T-helper 1 cell treated with Interleukin-12 subunit alpha and Interleukin-12 subunit beta and Interleukin-4 antibody, amounts not matched to agents 30 μg/mL and 1 μg/mL, for 36 hours (primary cell): ENCODE results near the gene TBX10.
"Not testable (repeated sequence)": the region's sequence is repeated elsewhere in the genome, so short reads cannot be mapped to it uniquely, and the experiment has no call there.

Experiments
- H3K27ac Mint-ChIP-seq: one replicate; pipeline ENCODE4 v1.8.0; 2021; ENCODE audit warnings: mild to moderate bottlenecking, mixed read lengths
- H3K27me3 Mint-ChIP-seq: one replicate; pipeline ENCODE4 v1.8.0; 2021; ENCODE audit warnings: low read depth, mixed read lengths
- H3K36me3 Mint-ChIP-seq: one replicate; pipeline ENCODE4 v1.8.0; 2021; ENCODE audit warnings: low read depth, mixed read lengths
- H3K4me1 Mint-ChIP-seq: one replicate; pipeline ENCODE4 v1.8.0; 2021; ENCODE audit warnings: low read depth, mixed read lengths
- H3K4me3 Mint-ChIP-seq: one replicate; pipeline ENCODE4 v1.8.0; 2021; ENCODE audit warnings: mild to moderate bottlenecking, moderate library complexity, mixed read lengths
- H3K9me3 Mint-ChIP-seq: one replicate; pipeline ENCODE4 v1.8.0; 2021; ENCODE audit warnings: mixed read lengths

The TBX10 gene

DNA sequence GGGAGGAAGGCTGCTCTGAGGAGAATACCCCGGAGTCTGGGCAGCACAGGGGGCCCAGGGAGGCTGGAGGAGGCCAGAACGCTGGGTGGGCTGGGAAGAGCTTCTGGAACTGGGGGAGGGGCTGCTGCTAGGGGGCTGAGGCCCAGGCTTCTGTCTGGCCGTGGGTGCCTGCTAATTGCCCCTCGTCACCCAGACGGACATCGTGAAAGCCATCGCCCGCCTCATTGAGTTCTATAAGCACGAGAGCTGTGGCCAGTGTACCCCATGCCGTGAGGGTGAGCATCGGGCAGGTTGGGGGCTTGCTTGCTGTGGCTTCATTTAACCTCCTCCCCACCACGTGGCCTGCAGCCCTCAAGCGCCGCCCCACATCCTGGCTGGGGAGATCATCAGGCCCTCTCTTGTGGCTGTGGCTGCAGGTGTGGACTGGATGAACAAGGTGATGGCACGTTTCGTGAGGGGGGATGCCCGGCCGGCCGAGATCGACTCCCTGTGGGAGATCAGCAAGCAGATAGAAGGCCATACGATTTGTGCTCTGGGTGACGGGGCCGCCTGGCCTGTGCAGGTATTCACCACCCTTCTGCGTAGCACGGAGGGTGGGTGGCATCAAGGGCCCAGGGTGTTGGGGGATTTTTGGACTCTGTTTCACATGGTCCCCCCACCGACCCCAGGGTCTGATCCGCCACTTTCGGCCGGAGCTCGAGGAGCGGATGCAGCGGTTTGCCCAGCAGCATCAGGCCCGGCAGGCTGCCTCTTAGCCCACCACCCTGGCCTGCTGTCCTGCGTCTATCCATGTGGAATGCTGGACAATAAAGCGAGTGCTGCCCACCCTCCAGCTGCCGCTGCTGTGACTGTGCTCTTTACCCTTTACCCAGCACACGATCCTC, 27.6 kb downstream of the TBX10 start:
- Mint-ChIP-seq H3K27ac (peak overlapping the region; percentile 55), H3K9me3 (no peaks in the 10 kb centered on the region), H3K36me3 (peaks cover 28% of the 10 kb centered on the region), H3K27me3 (peaks cover 1% of the 10 kb centered on the region), H3K4me3 (no peak overlapping the region), H3K4me1 (peaks cover 28% of the 10 kb centered on the region)

DNA sequence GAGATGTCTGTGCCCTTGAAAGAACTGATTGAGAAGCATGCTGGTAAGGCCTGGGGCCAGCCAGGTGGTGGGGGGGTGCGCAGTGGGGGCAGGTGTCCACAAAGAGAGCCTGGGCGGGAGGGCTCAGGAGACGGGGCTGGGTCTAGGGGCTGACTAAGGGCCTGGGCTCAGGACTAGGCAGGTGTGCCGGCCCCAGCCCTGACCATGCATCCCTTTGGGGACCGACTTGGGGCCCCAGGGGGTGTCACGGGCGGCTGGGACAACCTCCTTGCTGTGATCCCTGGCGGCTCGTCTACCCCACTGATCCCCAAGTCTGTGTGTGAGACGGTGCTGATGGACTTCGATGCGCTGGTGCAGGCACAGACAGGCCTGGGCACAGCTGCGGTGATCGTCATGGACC, 28.4 kb downstream of the TBX10 start:
- no peak overlapping the region for H3K27ac Mint-ChIP-seq
- H3K36me3 Mint-ChIP-seq: peaks cover 28% of the 10 kb centered on the region
- peaks cover 28% of the 10 kb centered on the region for H3K4me1 Mint-ChIP-seq
- no peaks in the 10 kb centered on the region for H3K27me3 Mint-ChIP-seq
- H3K4me3 Mint-ChIP-seq: no peak overlapping the region
- H3K9me3 Mint-ChIP-seq: no peaks in the 10 kb centered on the region

DNA sequence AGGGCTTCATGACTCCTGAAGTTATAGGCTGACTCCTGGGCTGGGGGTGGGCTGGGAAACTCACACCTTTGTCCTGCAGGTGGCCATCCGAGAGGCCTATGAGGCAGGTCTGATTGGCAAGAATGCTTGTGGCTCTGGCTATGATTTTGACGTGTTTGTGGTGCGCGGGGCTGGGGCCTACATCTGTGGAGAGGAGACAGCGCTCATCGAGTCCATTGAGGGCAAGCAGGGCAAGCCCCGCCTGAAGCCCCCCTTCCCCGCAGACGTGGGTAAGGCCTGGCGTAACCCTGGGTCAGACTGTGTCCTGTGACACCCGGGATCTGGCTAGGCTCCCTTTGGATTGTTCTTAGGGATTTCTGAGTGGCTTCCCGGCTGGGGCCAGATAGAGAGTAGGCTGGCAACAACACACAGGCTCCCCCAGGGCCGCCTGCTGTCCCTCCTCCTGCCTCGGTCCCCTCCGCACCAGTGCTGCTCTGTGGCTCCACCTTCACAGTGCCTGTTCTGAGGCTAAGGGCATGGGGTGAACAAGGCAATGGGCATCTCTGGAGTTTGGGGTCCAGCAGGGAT, 29.2 kb downstream of the TBX10 start:
- H3K27me3 Mint-ChIP-seq: no peaks in the 10 kb centered on the region
- H3K4me1 Mint-ChIP-seq: peaks cover 32% of the 10 kb centered on the region
- no peak overlapping the region for H3K27ac Mint-ChIP-seq
- no peak overlapping the region for H3K4me3 Mint-ChIP-seq
- no peaks in the 10 kb centered on the region for H3K9me3 Mint-ChIP-seq
- peaks cover 28% of the 10 kb centered on the region for H3K36me3 Mint-ChIP-seq

DNA sequence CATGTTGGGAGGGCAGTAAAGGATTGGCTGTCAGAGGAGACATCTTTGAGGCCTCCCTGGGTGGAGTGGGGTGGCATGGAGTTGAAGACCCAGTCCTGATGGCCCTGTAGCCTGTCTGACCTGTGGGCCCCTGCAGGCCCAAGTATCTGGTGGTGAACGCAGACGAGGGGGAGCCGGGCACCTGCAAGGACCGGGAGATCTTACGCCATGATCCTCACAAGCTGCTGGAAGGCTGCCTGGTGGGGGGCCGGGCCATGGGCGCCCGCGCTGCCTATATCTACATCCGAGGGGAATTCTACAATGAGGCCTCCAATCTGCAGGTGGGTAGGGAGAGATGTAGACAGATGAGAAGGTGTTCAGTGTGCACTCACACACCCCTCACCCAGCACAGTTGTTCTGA, 30.2 kb downstream of the TBX10 start:
- Mint-ChIP-seq H3K9me3 (no peaks in the 10 kb centered on the region), H3K27ac (no peak overlapping the region), H3K4me1 (peaks cover 27% of the 10 kb centered on the region), H3K4me3 (no peak overlapping the region), H3K27me3 (no peaks in the 10 kb centered on the region), H3K36me3 (peaks cover 28% of the 10 kb centered on the region)

DNA sequence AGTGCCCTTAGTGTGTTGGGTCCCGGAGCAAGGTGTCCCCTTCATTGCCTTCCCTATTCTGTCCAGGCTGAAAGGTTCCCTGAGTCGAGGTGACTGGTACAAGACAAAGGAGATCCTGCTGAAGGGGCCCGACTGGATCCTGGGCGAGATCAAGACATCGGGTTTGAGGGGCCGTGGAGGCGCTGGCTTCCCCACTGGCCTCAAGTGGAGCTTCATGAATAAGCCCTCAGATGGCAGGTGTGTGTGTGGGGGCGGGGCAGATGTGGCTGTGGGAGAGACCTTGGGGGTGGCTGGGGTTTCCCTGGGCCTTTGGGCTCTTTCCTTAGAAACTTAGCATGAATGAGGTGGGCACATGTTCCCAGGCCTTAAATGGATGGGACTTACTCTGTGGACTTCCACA, 31.1 kb downstream of the TBX10 start:
- Mint-ChIP-seq H3K27ac (peak overlapping the region; percentile 87), H3K9me3 (no peaks in the 10 kb centered on the region), H3K36me3 (peaks cover 23% of the 10 kb centered on the region), H3K27me3 (no peaks in the 10 kb centered on the region), H3K4me3 (peak overlapping the region; percentile 89), H3K4me1 (peaks cover 20% of the 10 kb centered on the region)

DNA sequence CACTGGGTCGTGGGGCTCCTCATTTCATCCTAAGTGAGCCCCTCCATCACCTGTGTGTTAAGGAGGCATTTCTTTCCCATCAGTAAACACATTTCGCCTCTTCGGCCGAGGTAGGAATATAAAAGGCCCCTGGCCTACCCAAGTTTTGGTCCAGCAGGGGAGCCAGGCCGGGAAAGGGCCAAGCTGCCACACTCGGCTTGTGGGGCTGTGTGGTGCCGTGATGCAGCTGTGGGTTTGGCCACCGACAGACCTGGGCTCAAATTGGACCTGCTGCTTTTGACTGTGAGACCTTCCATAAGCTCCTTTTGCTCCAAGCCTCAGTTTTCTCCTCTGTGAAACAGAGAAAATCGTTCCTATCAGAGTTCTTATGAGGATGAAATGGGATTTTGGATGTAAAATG, 32.1 kb downstream of the TBX10 start:
- Mint-ChIP-seq H3K27me3 (peaks cover 7% of the 10 kb centered on the region), H3K4me3 (peak overlapping the region; percentile 89), H3K9me3 (no peaks in the 10 kb centered on the region), H3K4me1 (peaks cover 15% of the 10 kb centered on the region), H3K36me3 (peaks cover 18% of the 10 kb centered on the region), H3K27ac (peak overlapping the region; percentile 87)

DNA sequence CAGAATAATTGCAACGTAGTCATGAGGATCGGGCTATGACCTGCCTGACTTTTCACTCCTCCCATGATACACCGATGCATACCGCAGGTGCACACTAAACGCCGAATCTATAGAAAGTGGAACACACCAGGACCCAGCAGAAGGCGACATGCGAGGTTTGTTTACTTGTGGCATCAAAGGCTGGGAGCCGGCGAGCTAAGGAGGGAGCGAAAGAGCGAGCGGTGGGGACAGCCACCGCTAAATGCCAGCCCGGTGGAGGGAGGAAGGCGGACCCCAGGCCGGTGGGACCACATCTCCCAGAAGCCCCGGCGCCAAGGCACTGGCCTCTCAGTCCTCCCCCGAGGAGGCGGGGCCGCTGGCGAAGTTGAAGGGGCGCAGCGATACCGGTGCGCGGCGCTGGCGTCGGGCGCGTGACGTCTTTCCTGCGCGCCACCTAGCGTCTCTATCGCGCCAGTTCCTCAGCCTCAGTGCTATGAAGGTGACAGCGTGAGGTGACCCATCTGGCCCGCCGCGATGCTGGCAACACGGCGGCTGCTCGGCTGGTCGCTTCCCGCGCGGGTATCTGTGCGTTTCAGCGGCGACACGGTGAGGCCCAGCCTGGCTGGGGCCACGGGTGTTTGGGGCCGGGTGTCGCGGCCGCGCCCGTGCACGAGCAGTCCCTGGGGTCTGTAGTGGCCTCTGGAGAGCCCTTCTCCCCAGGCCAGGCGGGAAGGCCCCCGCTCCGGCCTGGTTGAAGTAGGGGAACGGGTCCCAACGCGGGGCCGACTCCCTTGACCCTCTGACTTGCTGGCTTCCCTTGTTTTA, 32.9 kb downstream of the TBX10 start, which contains the start of gene NDUFV1:
TSS of gene NDUFV1 (plus strand) at position 445 of the 804 bp plus-strand sequence. CDS start at position 514, 69 bp downstream.
- H3K4me1 Mint-ChIP-seq: peaks cover 15% of the 10 kb centered on the region
- H3K27ac Mint-ChIP-seq: peak within 1 kb of the TSS; percentile 87
- peaks cover 8% of the 10 kb centered on the region for H3K27me3 Mint-ChIP-seq
- peak within 1 kb of the TSS; percentile 89 for H3K4me3 Mint-ChIP-seq
- H3K9me3 Mint-ChIP-seq: no peaks in the 10 kb centered on the region
- peaks cover 16% of the 10 kb centered on the region for H3K36me3 Mint-ChIP-seq

DNA sequence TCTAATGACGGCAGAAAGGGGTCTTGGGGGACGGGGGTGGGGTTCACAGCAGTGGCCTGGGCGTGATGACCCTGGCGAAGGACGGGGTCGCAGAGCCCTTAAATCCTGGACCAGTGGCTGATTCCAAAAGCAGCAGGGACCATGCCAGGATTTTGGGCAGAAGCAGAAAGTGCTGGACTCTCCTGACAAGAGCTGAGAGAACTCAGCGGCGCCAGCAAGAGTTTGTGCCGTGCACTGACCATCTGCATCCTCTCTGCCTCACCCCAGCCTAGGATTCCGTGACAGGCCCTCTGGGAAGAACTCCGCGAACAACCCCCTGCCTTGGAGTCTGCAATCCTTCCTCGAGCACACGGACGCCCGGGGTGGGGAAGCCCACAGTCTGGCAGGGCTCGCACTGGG, 33.5 kb downstream of the TBX10 start:
- Mint-ChIP-seq H3K4me1 (peaks cover 15% of the 10 kb centered on the region), H3K9me3 (no peaks in the 10 kb centered on the region), H3K27me3 (peaks cover 11% of the 10 kb centered on the region), H3K36me3 (peaks cover 13% of the 10 kb centered on the region), H3K27ac (peak overlapping the region; percentile 72), H3K4me3 (peak overlapping the region; percentile 89)

DNA sequence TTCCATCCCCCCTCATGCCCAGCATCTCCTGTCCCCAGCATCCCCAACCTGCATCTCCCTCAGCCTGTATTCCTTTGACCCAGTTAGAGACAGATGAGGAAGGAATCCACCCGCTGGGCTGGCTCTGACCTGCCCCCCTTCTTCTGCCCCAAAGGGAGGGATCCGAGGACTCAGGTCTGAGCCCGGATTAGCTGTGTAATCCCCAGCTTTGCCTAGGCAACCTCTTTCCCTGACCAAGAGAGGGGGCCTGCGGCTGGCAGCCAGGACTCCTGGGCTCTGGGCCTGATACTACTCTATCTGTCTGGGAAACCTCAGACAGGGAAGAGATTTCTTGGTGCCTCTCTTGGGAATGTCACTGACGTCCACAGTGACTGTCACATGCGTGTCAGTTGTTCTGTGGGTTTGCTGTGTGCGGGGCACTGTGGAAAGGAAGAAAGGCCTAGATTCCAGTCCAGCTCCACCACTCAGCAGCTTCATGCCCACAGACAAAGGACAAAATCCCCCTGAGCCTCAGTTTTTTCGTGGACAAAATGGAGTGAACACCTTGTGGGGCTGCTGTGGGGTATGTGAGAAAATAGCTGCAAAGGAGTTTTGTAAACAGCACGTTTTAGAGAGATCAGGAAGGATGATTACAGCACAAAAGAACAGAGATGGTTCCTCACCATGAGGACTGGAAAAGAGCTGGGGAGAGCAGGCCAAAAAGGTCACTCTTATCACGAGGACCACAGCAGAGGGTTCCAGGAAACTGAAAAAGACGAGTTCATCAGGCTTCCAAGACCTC, 34.1 kb downstream of the TBX10 start:
- Mint-ChIP-seq H3K4me1 (peaks cover 18% of the 10 kb centered on the region), H3K27ac (peak overlapping the region; percentile 81), H3K36me3 (peaks cover 13% of the 10 kb centered on the region), H3K4me3 (peak overlapping the region; percentile 77), H3K27me3 (peaks cover 17% of the 10 kb centered on the region), H3K9me3 (no peaks in the 10 kb centered on the region)

DNA sequence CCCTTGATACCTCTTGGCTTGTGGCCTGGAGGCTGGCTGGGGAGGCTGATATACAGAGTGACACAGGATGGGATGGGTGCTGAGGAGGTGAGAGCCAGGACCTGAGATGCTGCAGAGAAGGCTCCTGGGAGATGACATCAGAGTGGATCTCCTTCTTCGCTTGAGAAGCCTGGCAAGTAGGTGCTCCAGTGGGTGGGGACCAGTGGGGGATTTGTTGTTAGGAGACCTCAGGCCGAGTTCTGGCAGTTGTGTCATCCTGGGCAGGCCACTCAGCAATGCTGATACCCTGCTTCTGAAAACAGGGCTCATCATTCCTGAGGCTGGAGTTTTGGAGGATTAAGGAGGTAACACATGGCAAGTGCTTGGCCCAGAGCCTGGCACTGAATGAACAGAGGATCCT, 34.7 kb downstream of the TBX10 start:
- Mint-ChIP-seq H3K27ac (peak overlapping the region; percentile 2), H3K4me1 (peaks cover 23% of the 10 kb centered on the region), H3K36me3 (peaks cover 9% of the 10 kb centered on the region), H3K4me3 (peak overlapping the region; percentile 18), H3K9me3 (no peaks in the 10 kb centered on the region), H3K27me3 (peaks cover 23% of the 10 kb centered on the region)

DNA sequence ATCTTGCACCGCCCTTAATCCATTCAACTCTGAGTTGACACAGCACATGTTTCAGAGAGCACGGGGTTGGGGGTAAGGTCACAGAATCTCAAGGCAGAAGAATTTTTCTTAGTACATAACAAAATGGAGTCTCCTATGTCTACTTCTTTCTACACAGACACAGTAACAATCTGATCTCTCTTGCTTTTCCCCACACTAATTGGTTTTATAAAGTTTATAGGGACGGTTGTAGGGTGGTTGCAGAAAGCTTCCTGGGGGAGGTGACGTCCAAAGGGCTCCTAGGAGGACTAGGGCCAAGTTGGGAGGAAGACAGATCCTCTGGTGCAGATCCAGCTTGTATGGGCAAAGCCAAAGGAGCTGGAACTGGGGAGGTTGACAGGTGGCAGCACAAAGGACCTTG, 35.4 kb downstream of the TBX10 start:
- peaks cover 24% of the 10 kb centered on the region for H3K4me1 Mint-ChIP-seq
- not testable (repeated sequence) for H3K27ac Mint-ChIP-seq, H3K9me3 Mint-ChIP-seq, H3K36me3 Mint-ChIP-seq, H3K4me3 Mint-ChIP-seq
- peaks cover 30% of the 10 kb centered on the region for H3K27me3 Mint-ChIP-seq

DNA sequence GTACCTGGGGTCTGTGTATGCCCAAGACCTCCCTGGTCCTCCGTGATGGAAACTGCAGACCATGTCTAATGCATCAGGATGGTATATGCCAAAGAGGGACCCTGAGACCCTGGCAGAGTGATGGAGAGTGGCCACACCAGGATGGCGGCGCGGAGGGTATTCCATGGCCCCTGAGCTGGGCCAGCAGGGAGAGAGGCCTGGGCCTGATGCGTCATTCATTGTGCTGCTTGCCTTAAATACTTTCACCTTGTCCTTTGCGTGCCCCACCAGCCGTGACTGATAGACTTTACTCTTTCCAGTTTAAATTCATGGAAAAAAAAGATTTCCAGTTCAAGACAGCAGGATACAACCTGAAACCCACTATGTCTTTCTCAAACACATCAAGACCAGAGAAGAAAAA, 38.5 kb downstream of the TBX10 start:
- Mint-ChIP-seq H3K4me3 (no peak overlapping the region), H3K9me3 (no peaks in the 10 kb centered on the region), H3K27me3 (peaks cover 45% of the 10 kb centered on the region), H3K27ac (no peak overlapping the region), H3K4me1 (peaks cover 18% of the 10 kb centered on the region), H3K36me3 (no peaks in the 10 kb centered on the region)

DNA sequence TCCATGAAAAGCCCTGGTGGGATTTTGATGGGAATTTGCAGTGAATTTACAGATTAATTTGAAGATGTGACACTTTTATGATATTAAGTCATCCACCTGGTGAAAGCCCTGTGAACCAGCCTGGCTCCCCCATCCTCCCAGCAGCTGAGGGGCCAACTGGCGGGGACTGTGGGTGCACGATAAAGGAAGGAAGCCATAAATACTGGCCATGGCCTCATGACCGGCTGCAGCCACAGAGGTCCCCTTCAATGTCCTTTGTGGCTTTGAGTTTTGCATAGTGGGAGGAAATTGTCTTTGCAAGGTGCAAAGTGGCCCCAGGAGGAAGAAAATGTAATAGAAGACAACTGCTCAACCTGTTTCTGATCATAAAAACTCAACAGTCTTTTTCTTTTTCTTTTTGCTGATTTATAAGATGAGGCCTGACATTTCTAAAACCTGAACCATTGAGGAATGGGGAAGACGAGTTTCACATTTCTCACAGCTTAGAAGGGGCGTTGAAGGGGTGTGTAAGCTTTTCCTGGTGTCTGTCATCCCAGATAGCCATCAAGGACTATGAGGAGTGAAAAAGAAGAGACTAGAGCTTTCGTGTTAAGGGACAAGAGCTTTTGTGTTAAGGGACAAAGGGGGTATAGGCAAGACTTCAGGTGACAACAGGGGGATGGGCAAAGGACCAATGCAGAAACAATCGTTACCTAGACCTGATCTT, 39.1 kb downstream of the TBX10 start:
- H3K4me3 Mint-ChIP-seq: no peak overlapping the region
- H3K27ac Mint-ChIP-seq: no peak overlapping the region

More for the DNA sequence above, 39.1 kb downstream of the TBX10 start:
- Mint-ChIP-seq H3K9me3 (no peaks in the 10 kb centered on the region), H3K36me3 (no peaks in the 10 kb centered on the region), H3K27me3 (peaks cover 45% of the 10 kb centered on the region), H3K4me1 (peaks cover 14% of the 10 kb centered on the region)
